K562 (cell line): ENCODE data around the gene RCN2. TPM values are rescaled to one million over a fixed set of nuclear protein-coding genes. Genes with fewer than 3 reads are reported as not detected.
A peak's percentile ranks its signal among the peaks of the same experiment; 100 is the strongest.

Experiments used
- ATAC-seq: fragments of 200-7000 bp; cut with Tn5 transposase; 3 replicates; pipeline ENCODE4 v1.9.1; 2020; ENCODE audit warnings: moderate library complexity
- BruUV-seq: library from RNA; stranded (reverse); fragments of 400-500 nt; replicated peaks from 2 replicates; lab custom pipeline; 2021; lab: Mats Ljungman, UMichigan
- CTCF ChIA-PET: fragments of 300-600 bp; formaldehyde crosslinking; extraction: SDS; loops from one replicate; lab custom pipeline; 2021; ENCODE audit warnings: low intra/inter-chr PET ratio; lab: Yijun Ruan, JAX
- POLR2A ChIA-PET: fragments of 300-600, 350-650 bp; sonication (Branson Sonifier 250); formaldehyde crosslinking; extraction: SDS; loops from one replicate; lab custom pipeline; 2021; ENCODE audit warnings: antibody characterized with exemption, inconsistent platforms; lab: Yijun Ruan, JAX
- DNase-seq, 4 experiments: peaks; one replicate each; pipeline versions ENCODE4 v3.0.0 to v3.0.0-alpha.2; 2011 to 2018; ENCODE audit warnings: low spot score in 3 of 4, mixed read lengths in 3 of 4; ENCODE audit errors: extremely low read depth in 1 of 4
- FAIRE-seq: peaks from 2 replicates; lab custom pipeline; 2011; peaks lifted over from hg19 to GRCh38; lab: Jason Lieb, UNC
- H2AFZ ChIP-seq: 2 replicates; pipeline ENCODE4 v1.6.0; 2011; ENCODE audit warnings: low read depth, low read length, control low read depth, inconsistent platforms
- H3K27ac ChIP-seq: fragments of 200-600 bp; 3 replicates; pipeline ENCODE4 v1.8.0; 2011; ENCODE audit warnings: low read depth, mild to moderate bottlenecking, control low read depth, inconsistent platforms, low read length, moderate library complexity, mixed read lengths; ENCODE audit errors: extremely low read depth
- H3K27me3 ChIP-seq, 2 experiments: fragments of 300-600 bp in 1 of 2; 2 replicates in 1 of 2; 3 replicates in 1 of 2; pipeline versions ENCODE4 v1.6.0 to v1.8.0; 2011; ENCODE audit warnings: inconsistent platforms in 2 of 2, low read length in 2 of 2, mild to moderate bottlenecking in 1 of 2, mixed read lengths in 1 of 2, moderate library complexity in 1 of 2; ENCODE audit not compliant: control insufficient read depth in 2 of 2, insufficient read depth in 2 of 2
- H3K36me3 ChIP-seq: fragments of 300-600 bp; 3 replicates; pipeline ENCODE4 v1.8.0; 2011; ENCODE audit warnings: mild to moderate bottlenecking, low read length, inconsistent platforms; ENCODE audit not compliant: control insufficient read depth, insufficient read depth
- H3K4me1 ChIP-seq, 2 experiments: fragments of 200-600 bp in 1 of 2; replicated peaks in 1 of 2; 2 replicates in 1 of 2; 3 replicates in 1 of 2; pipeline versions ENCODE4 v1.5.1 to v1.8.0; 2011; ENCODE audit warnings: inconsistent platforms in 2 of 2, low read length in 2 of 2, mild to moderate bottlenecking in 1 of 2, mixed read lengths in 1 of 2, moderate library complexity in 1 of 2; ENCODE audit not compliant: control insufficient read depth in 2 of 2, insufficient read depth in 2 of 2
- H3K4me2 ChIP-seq: 2 replicates; pipeline ENCODE4 v1.6.1; 2011; ENCODE audit warnings: low read length, control low read depth, inconsistent platforms, mixed read lengths; ENCODE audit not compliant: insufficient read depth
- H3K4me3 ChIP-seq: fragments of 200-600 bp; sonication (generic), shearing (Covaris generic); 2 replicates; pipeline ENCODE4 v1.5.1; 2016; ENCODE audit warnings: control low read depth, inconsistent platforms
- H3K79me2 ChIP-seq: fragments of 200-600 bp; 3 replicates; pipeline ENCODE4 v1.8.0; 2011; ENCODE audit warnings: low read length, inconsistent platforms; ENCODE audit not compliant: control insufficient read depth, insufficient read depth
- H3K9ac ChIP-seq, 2 experiments: 2 replicates each; pipeline versions ENCODE4 v1.6.0 to v1.6.1; 2011; ENCODE audit warnings: low read depth in 2 of 2, low read length in 2 of 2, control low read depth in 1 of 2, inconsistent platforms in 1 of 2, mild to moderate bottlenecking in 1 of 2, mixed read lengths in 1 of 2; ENCODE audit not compliant: insufficient read depth in 1 of 2
- H3K9me1 ChIP-seq: one replicate; pipeline ENCODE4 v1.6.0; 2011; ENCODE audit warnings: inconsistent platforms, mild to moderate bottlenecking, low read length, moderate library complexity; ENCODE audit not compliant: control insufficient read depth, insufficient read depth
- H3K9me3 ChIP-seq: replicated peaks from 2 replicates; pipeline ENCODE4 v1.5.1; 2011; ENCODE audit warnings: low read depth, low read length, inconsistent platforms; ENCODE audit not compliant: control insufficient read depth, insufficient read depth
- H4K20me1 ChIP-seq: replicated peaks from 2 replicates; pipeline ENCODE4 v1.6.1; 2011; ENCODE audit warnings: low read length, inconsistent platforms, mixed read lengths; ENCODE audit not compliant: control insufficient read depth, insufficient read depth
- SPI1 ChIP-seq: IDR thresholded peaks from 2 replicates; pipeline ENCODE4 v1.6.1; 2011; ENCODE audit warnings: low read depth, low read length, control low read depth, borderline replicate concordance
- WGBS: fragments of 100-300 bp; shearing (Covaris generic); methylation state at CpG from one replicate; pipeline ENCODE4 v1.1.6; 2016; ENCODE audit warnings: low coverage, mixed read lengths; ENCODE audit not compliant: insufficient coverage; ENCODE audit errors: missing lambda C conversion rate; 5-methylcytosine and 5-hydroxymethylcytosine counted together
- in situ Hi-C: fragments of 300-500 bp; cut with MboI; formaldehyde crosslinking; loops from 4 replicates; pipeline ENCODE4 v1.15.0; 2018; ENCODE audit warnings: inconsistent platforms, mixed read lengths
- intact Hi-C: fragments of 100-400 bp; cut with micrococcal nuclease; formaldehyde crosslinking; loops from 2 replicates; pipeline ENCODE4 v1.14.2; 2022
- polyA plus RNA-seq, 8 experiments: library from polyadenylated mRNA; depleted of rRNA in 4 of 8; stranded (reverse) in 5 of 8; unstranded in 3 of 8; fragments of >200 nt; fragmentation: Nextera tagmentation in 2 of 8; fragmentation: Illumina TruSeq in 1 of 8; extraction: Ambion mirVana in 2 of 8; extraction: Trizol in 1 of 8; gene quantifications; 2 replicates each; pipeline versions ENCODE4 v1.2.1 to v1.2.3, GENCODE V29; 2011 to 2014; ENCODE audit warnings: inconsistent platforms in 1 of 8, missing spikeins in 1 of 8
- total RNA-seq, 7 experiments: library from RNA; depleted of rRNA in 6 of 7; stranded (reverse); fragments of >200 nt in 6 of 7; fragmentation: Illumina TruSeq in 2 of 7; extraction: Trizol in 2 of 7; gene quantifications; 2 replicates each; pipeline versions ENCODE4 v1.2.1 to v1.2.3, GENCODE V29; 2011 to 2021; ENCODE audit warnings: low replicate concordance in 1 of 7
- TF ChIP-seq, protein P1 (sequence below): fragments of 250-450 bp; sonication (Bioruptor Pico); IDR thresholded peaks from 2 replicates; pipeline ENCODE4 v1.8.0; 2021; ENCODE audit warnings: mild to moderate bottlenecking, moderate library complexity

The RCN2 gene
- total and polyA plus RNA-seq, 9 of the 15 experiments (the other 6 are each of a cell fraction or from before 2014, with no cell fraction given): 20.9 to 63.6 (median 52.8) TPM

DNA sequence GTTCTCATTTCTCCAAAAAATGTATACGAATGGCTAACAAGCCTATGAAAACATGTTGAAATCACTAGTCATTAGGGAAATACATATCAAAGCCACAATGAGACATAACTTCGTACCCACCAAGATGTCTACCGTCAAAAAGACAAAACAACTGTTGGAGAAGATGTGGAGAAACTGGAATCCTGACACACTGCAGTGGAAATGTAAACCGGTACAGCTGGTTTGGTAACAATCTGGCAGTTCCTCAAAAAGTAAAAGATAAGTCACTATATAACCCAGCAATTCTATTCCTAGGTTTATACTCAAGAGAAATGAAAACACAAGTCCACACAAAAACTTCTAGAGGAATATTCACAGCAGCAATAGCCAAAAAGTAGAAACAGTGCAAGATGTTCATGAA lies 33.4 kb upstream of the RCN2 start:
- BruUV-seq: no TSS peak

More for the DNA sequence above, 33.4 kb upstream of the RCN2 start:
- ATAC-seq (no peak), FAIRE-seq (no peak), DNase-seq (no peak)
- no peak overlapping the region for H3K9ac ChIP-seq
- H3K36me3 ChIP-seq: no peaks in the 10 kb centered on the region
- H3K27ac ChIP-seq: no peak overlapping the region
- peaks cover 3% of the 10 kb centered on the region for H3K9me1 ChIP-seq
- no peak overlapping the region for H3K4me2 ChIP-seq
- H3K4me3 ChIP-seq: no peak overlapping the region
- TF ChIP-seq SPI1: peak; percentile 22; the same call in 1 of the 2 replicates
- TF ChIP-seq, protein P1, sequence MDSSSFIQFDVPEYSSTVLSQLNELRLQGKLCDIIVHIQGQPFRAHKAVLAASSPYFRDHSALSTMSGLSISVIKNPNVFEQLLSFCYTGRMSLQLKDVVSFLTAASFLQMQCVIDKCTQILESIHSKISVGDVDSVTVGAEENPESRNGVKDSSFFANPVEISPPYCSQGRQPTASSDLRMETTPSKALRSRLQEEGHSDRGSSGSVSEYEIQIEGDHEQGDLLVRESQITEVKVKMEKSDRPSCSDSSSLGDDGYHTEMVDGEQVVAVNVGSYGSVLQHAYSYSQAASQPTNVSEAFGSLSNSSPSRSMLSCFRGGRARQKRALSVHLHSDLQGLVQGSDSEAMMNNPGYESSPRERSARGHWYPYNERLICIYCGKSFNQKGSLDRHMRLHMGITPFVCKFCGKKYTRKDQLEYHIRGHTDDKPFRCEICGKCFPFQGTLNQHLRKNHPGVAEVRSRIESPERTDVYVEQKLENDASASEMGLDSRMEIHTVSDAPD (CRISPR knock-in tag): no peak
- H3K9me3 ChIP-seq: no peaks in the 10 kb centered on the region
- H3K79me2 ChIP-seq: peaks cover 3% of the 10 kb centered on the region; the same call in 1 of the 3 replicates
- WGBS: 60% methylated on average over 4 of the region's 4 CpGs
- ChIA-PET POLR2A (interaction anchor here (1.2 kb wide), 2 partner anchors 11 to 48 kb away, joined by 4 read pairs; no protein-coding TSS in a partner anchor), CTCF (no interaction called here)
- H3K27me3 ChIP-seq: no peaks in the 10 kb centered on the region
- in situ Hi-C loops: no loop called here
- H4K20me1 ChIP-seq: no peaks in the 10 kb centered on the region
- intact Hi-C loops: no loop called here
- peaks cover 0 to 8% of the 10 kb centered on the region in 2 experiments; a peak in 2 of 5 replicates for H3K4me1 ChIP-seq
- no peak overlapping the region for H2AFZ ChIP-seq
